Liver (tissue), 3 donors: Measurements from ENCODE around the gene LIMD2.

ENCODE experiments used
- CTCF ChIP-seq: fragments of 150-350 bp; IDR thresholded peaks from 2 replicates; pipeline ENCODE4 v1.5.1; 2017; ENCODE audit warnings: improper control_type of control experiment, low read depth, low read length; ENCODE audit not compliant: missing input control
- EGR1 ChIP-seq, 2 donors: IDR thresholded peaks; 2 replicates each; pipeline ENCODE4 v1.6.1; 2016 to 2018; ENCODE audit warnings: antibody characterized with exemption in 2 of 2, low read depth in 2 of 2
- FOXA1 ChIP-seq: IDR thresholded peaks from 2 replicates; pipeline ENCODE4 v1.6.1; 2016; ENCODE audit warnings: antibody characterized with exemption
- GABPA ChIP-seq, 2 donors: IDR thresholded peaks in 1 of 2; conservative IDR thresholded peaks in 1 of 2; 2 replicates each; pipeline ENCODE4 v1.6.1; 2016; ENCODE audit warnings: antibody characterized with exemption in 2 of 2, mild to moderate bottlenecking in 1 of 2, moderate library complexity in 1 of 2
- HNF4A ChIP-seq, 2 donors: conservative IDR thresholded peaks; 2 replicates each; pipeline ENCODE4 v1.6.1; 2016; ENCODE audit warnings: antibody characterized with exemption in 2 of 2, mild to moderate bottlenecking in 2 of 2
- JUND ChIP-seq, 2 donors: IDR thresholded peaks; 2 replicates each; pipeline ENCODE4 v1.6.1; 2016; ENCODE audit warnings: antibody characterized with exemption in 2 of 2
- MAX ChIP-seq: IDR thresholded peaks from 2 replicates; pipeline ENCODE4 v1.6.1; 2016; ENCODE audit warnings: antibody characterized with exemption
- RAD21 ChIP-seq, 2 donors: IDR thresholded peaks; 2 replicates each; pipeline ENCODE4 v1.6.1; 2016; ENCODE audit warnings: antibody characterized with exemption in 2 of 2, mild to moderate bottlenecking in 2 of 2
- TAF1 ChIP-seq: conservative IDR thresholded peaks from 2 replicates; pipeline ENCODE4 v1.6.1; 2016; ENCODE audit warnings: antibody characterized with exemption, mild to moderate bottlenecking
- YY1 ChIP-seq: IDR thresholded peaks from 2 replicates; pipeline ENCODE4 v1.6.1; 2016; ENCODE audit warnings: antibody characterized with exemption, mild to moderate bottlenecking
- donor health status: healthy.
- donor health status: healthy.

GRCh38 chr17:63722403-63722802, 22.5 kb upstream of the LIMD2 start:
- no peak for TF ChIP-seq JUND (IDR thresholded peaks at IDR 0.05)
- no peak for TF ChIP-seq CTCF
- TF ChIP-seq TAF1 = no peak
- TF ChIP-seq FOXA1 = no peak
- no peak for TF ChIP-seq GABPA (IDR thresholded peaks at IDR 0.05 in 1 of 2, conservative IDR thresholded peaks at IDR 0.05 in 1 of 2)
- no peak for TF ChIP-seq YY1
- TF ChIP-seq EGR1 (IDR thresholded peaks at IDR 0.05; ENCODE audit: low read depth in 2 of 2) = no peak
- no peak for TF ChIP-seq MAX
- no peak for TF ChIP-seq HNF4A (conservative IDR thresholded peaks at IDR 0.05)
- no peak for TF ChIP-seq RAD21 (IDR thresholded peaks at IDR 0.05)
